GM19239 (cell line): ENCODE results near the gene REEP3.
"Not testable (repeated sequence)": the region's sequence is repeated elsewhere in the genome, so short reads cannot be mapped to it uniquely, and the experiment has no call there.

ENCODE experiments used
- DNase-seq: peaks from one replicate; pipeline ENCODE4 v3.0.0; 2011; ENCODE audit warnings: low spot score; ENCODE audit not compliant: insufficient read length
- FAIRE-seq: peaks from 2 replicates; lab custom pipeline; 2011; peaks lifted over from hg19 to GRCh38; lab: Jason Lieb, UNC

The REEP3 gene

GRCh38 chr10:63646491-63646890 is 125.3 kb downstream of the REEP3 start:
- DNase-seq (no peak), FAIRE-seq (no peak)

DNA sequence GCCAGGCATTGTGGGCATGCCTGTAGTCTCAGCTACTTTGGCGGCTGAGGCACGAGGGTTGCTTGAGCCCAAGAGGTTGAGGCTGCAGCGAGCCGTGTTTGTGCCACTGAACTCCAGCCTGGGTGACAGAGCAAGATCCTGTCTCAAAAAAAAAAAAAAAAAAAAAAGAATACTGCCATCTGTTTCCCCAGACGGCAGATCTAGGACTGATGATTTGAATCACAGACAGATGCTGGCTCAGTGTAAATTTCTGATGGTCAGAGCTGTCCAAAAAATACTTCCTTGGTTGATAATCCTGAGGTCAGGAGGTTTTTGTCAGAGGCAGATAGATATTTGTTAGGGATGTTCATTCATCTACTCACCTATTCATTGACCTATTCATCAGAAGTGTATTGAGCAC is 130.7 kb downstream of the REEP3 start:
- no peak for FAIRE-seq
- DNase-seq: no peak

- FAIRE-seq (no peak), DNase-seq (no peak)
Observed at GRCh38 chr10:63653747-63654146, 132.5 kb downstream of the REEP3 start.

DNA sequence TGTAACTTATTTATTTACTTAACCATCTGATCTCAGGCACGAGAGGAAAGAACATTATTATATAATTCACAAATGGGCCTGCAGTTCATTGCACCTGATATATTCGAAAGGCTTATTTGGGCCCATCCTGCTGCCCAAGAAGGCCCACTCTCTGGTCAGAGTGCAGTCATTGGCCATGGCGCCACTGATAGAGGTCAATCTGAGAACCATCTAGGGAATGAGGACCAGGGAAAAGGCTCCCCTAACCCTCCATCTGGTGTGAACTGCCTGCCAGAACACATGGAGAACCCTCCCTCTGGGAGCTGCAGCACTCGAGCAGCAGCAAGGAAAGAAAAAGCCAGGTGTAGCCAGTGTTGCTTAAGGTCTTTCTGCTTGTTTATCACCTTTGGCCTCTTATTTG is 136.6 kb downstream of the REEP3 start:
- no peak for FAIRE-seq
- no peak for DNase-seq

DNA sequence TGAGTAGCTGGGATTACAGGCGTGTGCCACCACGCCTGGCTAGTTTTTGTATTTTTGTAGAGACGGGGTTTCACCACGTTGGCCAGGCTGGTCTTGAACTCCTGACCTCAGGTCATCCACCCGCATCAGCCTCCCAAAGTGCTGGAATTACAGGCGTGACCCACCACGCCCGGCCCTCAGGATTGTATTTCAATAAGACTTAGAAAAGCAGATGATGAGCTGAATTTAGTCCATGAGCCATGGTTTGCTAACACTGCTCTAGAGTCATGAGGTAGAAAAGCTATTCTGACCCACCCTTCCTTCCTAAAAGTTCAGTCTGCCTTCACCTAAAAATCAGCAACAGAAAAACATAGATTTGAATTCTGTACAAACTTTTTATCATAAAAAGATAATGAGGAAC is 139.7 kb downstream of the REEP3 start:
- not testable (repeated sequence) for DNase-seq, FAIRE-seq

GRCh38 chr10:63661347-63661746 is 140.1 kb downstream of the REEP3 start:
- DNase-seq: no peak
- FAIRE-seq: no peak

DNA sequence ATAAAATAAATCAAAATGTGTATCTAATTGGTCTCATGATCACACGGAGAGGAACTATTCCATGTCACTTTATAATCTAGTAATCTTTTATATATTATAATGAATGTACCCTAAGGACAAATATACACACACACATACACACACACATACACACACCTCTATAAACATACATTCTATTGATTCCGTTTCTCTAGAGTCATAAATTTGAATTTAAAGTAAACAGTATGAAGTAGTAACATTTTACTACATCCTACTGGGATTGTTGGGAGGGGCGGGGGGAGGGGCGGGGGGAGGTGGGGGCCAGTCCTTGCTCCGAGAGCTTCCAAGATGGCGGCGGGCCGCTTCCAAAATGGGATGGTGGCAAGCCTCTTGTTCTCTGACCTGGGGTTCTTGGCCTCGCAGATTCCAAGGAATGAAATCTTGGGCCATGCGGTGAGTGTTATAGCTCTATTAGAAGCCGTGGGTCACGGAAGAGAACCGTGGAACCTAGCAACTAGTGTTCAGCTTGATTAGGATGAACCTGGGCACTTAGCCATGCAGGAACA is 143.2 kb downstream of the REEP3 start:
- DNase-seq: no peak
- FAIRE-seq: no peak

DNA sequence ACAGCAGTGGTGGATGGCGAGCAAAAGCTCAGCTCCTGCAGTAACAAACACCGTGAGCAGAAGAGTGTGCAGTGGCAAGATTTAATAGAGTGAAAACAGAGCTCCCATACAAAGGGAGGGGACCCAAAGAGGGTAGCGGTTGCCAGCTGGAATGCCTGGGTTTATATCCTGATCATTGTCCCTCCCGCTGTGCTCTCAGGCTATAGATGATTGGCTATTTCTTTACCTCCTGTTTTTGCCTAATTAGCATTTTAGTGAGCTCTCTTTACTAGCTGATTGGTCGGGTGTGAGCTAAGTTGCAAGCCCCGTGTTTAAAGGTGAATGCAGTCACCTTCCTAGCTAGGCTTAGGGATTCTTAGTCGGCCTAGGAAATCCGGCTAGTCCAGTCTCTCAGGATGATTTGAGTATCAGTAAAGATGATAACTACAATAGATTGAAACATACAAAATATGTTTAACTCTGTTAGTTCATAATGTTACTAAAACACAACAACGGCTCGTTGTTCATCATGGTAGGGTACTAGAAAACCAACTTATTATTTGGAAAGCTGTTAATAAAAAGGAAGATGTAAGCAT is 143.9 kb downstream of the REEP3 start:
- not testable (repeated sequence) for FAIRE-seq, DNase-seq

- FAIRE-seq: no peak
- no peak for DNase-seq
Observed at GRCh38 chr10:63665670-63666134, 144.5 kb downstream of the REEP3 start.

GRCh38 chr10:63666836-63667383 is 145.7 kb downstream of the REEP3 start:
- DNase-seq: no peak

DNA sequence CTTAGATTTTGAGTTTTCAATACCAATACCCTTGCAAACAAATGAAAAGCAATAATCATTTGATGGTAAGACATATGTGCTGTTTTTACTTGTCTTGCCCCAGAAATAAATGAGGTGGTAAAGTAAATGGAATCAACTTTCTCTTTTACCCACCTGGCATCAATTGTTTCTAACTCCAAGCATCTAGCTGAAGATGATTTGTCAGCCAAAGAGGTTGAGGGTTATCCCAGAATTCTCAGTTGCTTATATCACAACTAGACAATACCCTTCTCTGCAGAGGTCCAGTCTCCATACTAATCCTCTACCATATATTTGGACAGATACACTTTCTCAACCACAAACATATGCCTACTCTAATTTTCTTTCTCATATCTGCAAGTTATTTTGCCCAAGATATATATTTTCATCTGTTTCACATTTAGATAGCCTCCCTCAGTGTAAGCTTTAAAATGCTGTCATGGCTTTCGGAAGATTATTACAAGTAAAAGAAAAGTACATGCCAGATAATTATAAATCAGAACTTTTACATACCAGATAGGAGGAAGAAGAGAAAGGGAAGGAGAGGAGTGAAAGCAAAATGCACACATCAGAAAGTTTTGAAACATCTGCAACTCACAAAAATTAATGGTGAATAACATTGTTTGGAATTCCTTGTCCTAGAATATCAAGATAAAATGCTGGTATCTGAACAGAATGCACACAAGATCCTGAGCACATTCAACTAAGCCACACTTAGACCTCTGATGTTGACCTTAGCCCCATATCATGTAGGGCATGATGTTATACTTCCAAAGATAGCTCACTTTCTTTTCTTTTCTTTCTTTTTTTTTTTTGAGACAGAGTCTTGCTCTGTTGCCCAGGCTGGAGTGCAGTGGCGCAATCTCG is 146.6 kb downstream of the REEP3 start:
- no peak for DNase-seq
- FAIRE-seq: no peak

More at GRCh38 chr10:63666836-63667383, 145.7 kb downstream of the REEP3 start:
- no peak for FAIRE-seq

DNA sequence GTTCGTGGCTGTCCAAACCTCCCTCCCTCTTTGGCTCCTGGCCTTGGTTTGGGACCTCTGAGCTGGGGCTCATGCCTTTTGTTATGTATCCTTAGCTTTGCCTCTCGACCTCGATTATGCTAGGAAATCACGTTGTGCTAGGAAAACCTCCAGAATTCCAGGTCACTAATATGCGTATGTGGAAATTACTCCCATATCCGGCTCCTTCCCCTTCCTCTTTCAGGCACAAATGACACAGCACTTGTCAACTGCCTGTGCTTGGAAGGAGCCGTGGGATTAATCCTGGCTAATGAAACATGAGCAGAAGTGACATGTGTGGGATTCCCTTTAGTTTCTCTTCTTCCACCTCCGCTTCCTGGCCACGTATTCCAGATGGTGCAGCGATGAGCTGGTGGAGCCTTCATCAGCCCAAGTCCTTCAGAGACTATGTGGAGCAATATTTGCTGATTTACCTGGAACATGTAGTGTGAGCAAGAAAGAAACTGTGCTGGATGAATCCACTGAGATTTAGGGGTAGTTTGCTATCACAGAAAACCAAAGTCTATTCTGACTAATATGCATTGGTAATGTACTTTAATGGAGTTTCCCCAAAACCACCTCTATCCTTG is 149.2 kb downstream of the REEP3 start:
- FAIRE-seq: no peak

GRCh38 chr10:63671317-63671937 is 150.2 kb downstream of the REEP3 start:
- FAIRE-seq (no peak), DNase-seq (no peak)

More for the DNA sequence above, 149.2 kb downstream of the REEP3 start:
- DNase-seq: no peak

DNA sequence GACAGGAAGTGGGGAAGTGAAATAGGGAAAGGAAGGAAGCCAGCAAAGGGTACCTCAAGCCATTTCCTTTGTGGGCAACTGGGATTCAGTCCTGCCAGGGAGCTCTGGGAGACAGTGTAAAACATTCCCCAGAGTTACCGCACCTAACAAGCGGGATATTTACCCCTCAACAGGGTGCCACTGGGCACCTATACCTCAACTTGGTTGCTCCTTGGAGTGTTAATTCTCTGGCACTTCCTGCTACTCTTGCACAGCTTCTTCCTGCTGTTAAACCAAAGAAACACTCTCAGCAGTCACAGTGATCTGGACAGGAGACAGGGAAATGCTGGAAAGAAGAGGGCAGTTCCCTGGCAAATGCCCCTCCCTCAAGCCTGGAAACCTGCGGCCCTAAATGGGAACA is 151.3 kb downstream of the REEP3 start:
- DNase-seq (no peak), FAIRE-seq (no peak)

DNA sequence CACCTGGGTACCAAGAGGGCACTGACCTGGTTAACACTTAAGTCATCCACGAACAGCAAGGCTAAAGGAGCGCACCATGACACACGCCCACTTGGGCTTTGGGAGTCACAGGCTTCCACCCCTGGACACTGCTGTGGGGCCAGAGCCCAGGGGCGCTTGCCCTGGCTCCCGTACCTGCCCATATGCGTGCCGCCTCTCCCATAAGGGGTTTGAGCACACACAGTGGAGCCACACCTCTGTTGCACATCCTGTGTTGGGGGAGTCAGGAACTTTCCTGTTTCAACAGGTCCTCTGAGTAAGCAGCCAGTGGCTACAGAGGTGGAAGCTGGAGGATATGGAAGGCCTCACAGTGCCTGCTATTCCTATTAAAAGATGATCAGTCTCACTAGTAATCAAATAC is 152.0 kb downstream of the REEP3 start:
- FAIRE-seq (no peak), DNase-seq (no peak)

- DNase-seq (no peak), FAIRE-seq (no peak)
Observed at GRCh38 chr10:63673846-63674245, 152.6 kb downstream of the REEP3 start.
